Measurements from ENCODE around the gene SPSB4. TPM values are rescaled to one million over a fixed set of nuclear protein-coding genes. Genes with fewer than 3 reads are reported as not detected.

SPSB4 gene
- 0.43 and 1.4 TPM in 2 replicates for total RNA-seq

GRCh38 chr3:141050576-141051442, at the start of gene SPSB4:
SPSB4 (plus strand) TSS chr3:141051347; CDS start chr3:141066105, 14,758 bp downstream.

Other genes with a start within 250 kb of the SPSB4 start
- 112 and 148 TPM in 2 replicates for gene SLC25A36, start 109.5 kb upstream of the SPSB4 start, total RNA-seq
- 32.7 and 41.7 TPM in 2 replicates for gene PXYLP1, start 180.5 kb downstream of the SPSB4 start, total RNA-seq

Data from articular chondrocyte of knee joint (primary cell).